KG1 (cell line): Measurements from ENCODE around the gene ELMO1.

ENCODE experiments used
- DNase-seq: peaks from one replicate; lab custom pipeline; 2025; lab: John Stamatoyannopoulos, UW

The ELMO1 gene

GRCh38 chr7:36916619-36917018 is 532.0 kb downstream of the ELMO1 start:
- DNase-seq: no peak

- no peak for DNase-seq
These were observed 532.5 kb downstream of the ELMO1 start for GRCh38 chr7:36916116-36916515.

- DNase-seq: no peak
These were observed 536.9 kb downstream of the ELMO1 start for GRCh38 chr7:36911788-36912187.

GRCh38 chr7:36910859-36911258 is 537.8 kb downstream of the ELMO1 start:
- DNase-seq: no peak

- no peak for DNase-seq
These were observed 538.3 kb downstream of the ELMO1 start for GRCh38 chr7:36910401-36910800.

- DNase-seq: no peak
These were observed 541.6 kb downstream of the ELMO1 start for GRCh38 chr7:36906956-36907635.

GRCh38 chr7:36906448-36906847 is 542.2 kb downstream of the ELMO1 start:
- no peak for DNase-seq

GRCh38 chr7:36905841-36906240 is 542.8 kb downstream of the ELMO1 start:
- DNase-seq: no peak

GRCh38 chr7:36904802-36905201 is 543.9 kb downstream of the ELMO1 start:
- DNase-seq: no peak

GRCh38 chr7:36904101-36904500 is 544.6 kb downstream of the ELMO1 start:
- DNase-seq: no peak

GRCh38 chr7:36900988-36901710 is 547.5 kb downstream of the ELMO1 start:
- no peak for DNase-seq

GRCh38 chr7:36898186-36898585 is 550.5 kb downstream of the ELMO1 start:
- no peak for DNase-seq

- no peak for DNase-seq
These were observed 551.6 kb downstream of the ELMO1 start for GRCh38 chr7:36896956-36897590.

GRCh38 chr7:36896418-36896817 is 552.2 kb downstream of the ELMO1 start:
- DNase-seq: no peak

- no peak for DNase-seq
These were observed 553.5 kb downstream of the ELMO1 start for GRCh38 chr7:36895192-36895591.

GRCh38 chr7:36894190-36894589 is 554.5 kb downstream of the ELMO1 start:
- no peak for DNase-seq

- no peak for DNase-seq
These were observed 559.5 kb downstream of the ELMO1 start for GRCh38 chr7:36889182-36889581.

GRCh38 chr7:36887969-36888368 is 560.7 kb downstream of the ELMO1 start:
- DNase-seq: no peak

GRCh38 chr7:36887233-36887632 is 561.4 kb downstream of the ELMO1 start:
- no peak for DNase-seq

- no peak for DNase-seq
These were observed 563.8 kb downstream of the ELMO1 start for GRCh38 chr7:36884910-36885309.

GRCh38 chr7:36884351-36884750 is 564.3 kb downstream of the ELMO1 start:
- no peak for DNase-seq

- no peak for DNase-seq
These were observed 567.3 kb downstream of the ELMO1 start for GRCh38 chr7:36881233-36881874.

- no peak for DNase-seq
These were observed 568.6 kb downstream of the ELMO1 start for GRCh38 chr7:36880108-36880507.
